ENCODE data around the gene PPP4C. TPM values are rescaled to one million over a fixed set of nuclear protein-coding genes. Genes with fewer than 3 reads are reported as not detected.

The PPP4C gene
- total and polyA plus RNA-seq, 12 donors = 39.2 to 136 (median 80.8) TPM

GRCh38 chr16:30068750-30069610 lies 6.8 kb upstream of the PPP4C start:
- intact Hi-C loops (cut with DNase I) = no loop called here
- Histone ChIP-seq H3K27ac (peak overlapping the region in 3 of 5 donors; percentile 45 to 75 (median 60)), H3K36me3 (replicated peaks in 1 of 2) (peaks cover 0 to 67% of the 10 kb centered on the region in 2 donors), H3K4me3 (no peak overlapping the region), H3K9me3 (replicated peaks in 1 of 3) (no peaks in the 10 kb centered on the region), H3K27me3 (no peaks in the 10 kb centered on the region), H3K4me1 (replicated peaks in 1 of 2) (peaks cover 39 to 40% of the 10 kb centered on the region in 2 donors)
- 44 to 72% (median 69%) methylated on average over 3 to 17 of the region's 17 CpGs for WGBS, 4 donors
- TF ChIP-seq POLR2A (IDR thresholded peaks at IDR 0.05) = no peak
- TF ChIP-seq, protein P1, sequence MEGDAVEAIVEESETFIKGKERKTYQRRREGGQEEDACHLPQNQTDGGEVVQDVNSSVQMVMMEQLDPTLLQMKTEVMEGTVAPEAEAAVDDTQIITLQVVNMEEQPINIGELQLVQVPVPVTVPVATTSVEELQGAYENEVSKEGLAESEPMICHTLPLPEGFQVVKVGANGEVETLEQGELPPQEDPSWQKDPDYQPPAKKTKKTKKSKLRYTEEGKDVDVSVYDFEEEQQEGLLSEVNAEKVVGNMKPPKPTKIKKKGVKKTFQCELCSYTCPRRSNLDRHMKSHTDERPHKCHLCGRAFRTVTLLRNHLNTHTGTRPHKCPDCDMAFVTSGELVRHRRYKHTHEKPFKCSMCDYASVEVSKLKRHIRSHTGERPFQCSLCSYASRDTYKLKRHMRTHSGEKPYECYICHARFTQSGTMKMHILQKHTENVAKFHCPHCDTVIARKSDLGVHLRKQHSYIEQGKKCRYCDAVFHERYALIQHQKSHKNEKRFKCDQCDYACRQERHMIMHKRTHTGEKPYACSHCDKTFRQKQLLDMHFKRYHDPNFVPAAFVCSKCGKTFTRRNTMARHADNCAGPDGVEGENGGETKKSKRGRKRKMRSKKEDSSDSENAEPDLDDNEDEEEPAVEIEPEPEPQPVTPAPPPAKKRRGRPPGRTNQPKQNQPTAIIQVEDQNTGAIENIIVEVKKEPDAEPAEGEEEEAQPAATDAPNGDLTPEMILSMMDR (IDR thresholded peaks at IDR 0.05) = peak in 5 of 6 experiments; percentile 26 to 48 (median 45)
- peak in 3 of 7 donors; percentile 32 to 54 (median 53) for DNase-seq

GRCh38 chr16:30069611-30070462 lies 6.0 kb upstream of the PPP4C start:
- Histone ChIP-seq H3K27me3 (no peaks in the 10 kb centered on the region), H3K9me3 (replicated peaks in 1 of 3) (no peaks in the 10 kb centered on the region), H3K4me1 (replicated peaks in 1 of 2) (peaks cover 31 to 39% of the 10 kb centered on the region in 2 donors), H3K36me3 (replicated peaks in 1 of 2) (peaks cover 0 to 67% of the 10 kb centered on the region in 2 donors), H3K27ac (peak overlapping the region in 3 of 5 donors; percentile 45 to 75 (median 60)), H3K4me3 (peak overlapping the region in 1 of 4 donors; percentile 28)
- 50 to 62% (median 55%) methylated on average over 26 to 31 of the region's 31 CpGs for WGBS, 4 donors
- TF ChIP-seq POLR2A (IDR thresholded peaks at IDR 0.05) = no peak
- TF ChIP-seq, protein P1 (IDR thresholded peaks at IDR 0.05) = no peak
- intact Hi-C loops (cut with DNase I) = no loop called here
- peak in 5 of 7 donors; percentile 48 to 59 (median 50) for DNase-seq

GRCh38 chr16:30070490-30070889 lies 5.3 kb upstream of the PPP4C start:
- Histone ChIP-seq H3K4me3 (no peak overlapping the region), H3K9me3 (replicated peaks in 1 of 3) (no peaks in the 10 kb centered on the region), H3K27ac (peak overlapping the region in 2 of 5 donors; percentile 60 to 75), H3K4me1 (replicated peaks in 1 of 2) (peaks cover 34 to 45% of the 10 kb centered on the region in 2 donors), H3K36me3 (replicated peaks in 1 of 2) (peaks cover 0 to 67% of the 10 kb centered on the region in 2 donors), H3K27me3 (no peaks in the 10 kb centered on the region)
- no peak for TF ChIP-seq POLR2A (IDR thresholded peaks at IDR 0.05)
- TF ChIP-seq, protein P1 (IDR thresholded peaks at IDR 0.05) = no peak
- DNase-seq = no peak
- intact Hi-C loops (cut with DNase I) = no loop called here

- Histone ChIP-seq H3K9me3 (replicated peaks in 1 of 3) (no peaks in the 10 kb centered on the region), H3K4me1 (replicated peaks in 1 of 2) (peaks cover 35 to 42% of the 10 kb centered on the region in 2 donors), H3K27me3 (no peaks in the 10 kb centered on the region), H3K36me3 (replicated peaks in 1 of 2) (peaks cover 0 to 47% of the 10 kb centered on the region in 2 donors), H3K4me3 (peak overlapping the region; percentile 69 to 96 (median 82)), H3K27ac (peak overlapping the region; percentile 86 to 96 (median 94))
- intact Hi-C loops (cut with DNase I) = no loop called here
- TF ChIP-seq, protein P1 (IDR thresholded peaks at IDR 0.05) = no peak
- no peak for TF ChIP-seq POLR2A (IDR thresholded peaks at IDR 0.05)
- DNase-seq = peak in 4 of 7 donors; percentile 49 to 70 (median 54)
- WGBS, 4 donors = 1 to 9% (median 3%) methylated on average over 7 to 33 of the region's 33 CpGs
Observed at GRCh38 chr16:30076276-30076791, 540 bp downstream of the PPP4C start.

Measured in adrenal gland (tissue), 12 donors.